ENCODE results near the gene LRRC36.

Gene LRRC36

DNA sequence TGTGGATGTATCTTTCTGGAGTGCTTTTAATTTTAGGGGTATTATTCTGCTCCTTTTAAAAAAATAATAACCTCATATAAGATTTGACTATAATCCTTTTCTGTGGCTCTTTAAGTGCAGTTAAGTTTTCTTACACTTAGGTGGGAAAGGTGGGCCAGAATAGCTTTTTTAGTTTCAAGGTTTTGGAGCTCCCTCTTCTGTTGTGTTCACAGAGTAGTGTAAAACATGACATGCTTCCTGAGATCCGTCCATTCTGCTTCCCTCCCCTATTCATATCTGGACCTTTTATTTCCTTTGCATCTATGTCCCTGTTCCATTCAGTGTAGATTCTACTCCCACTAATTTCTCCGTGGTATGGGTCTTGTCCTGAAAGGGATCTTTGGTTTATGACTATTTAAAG is 12.8 kb downstream of the LRRC36 start:
- H3K79me2 ChIP-seq (ENCODE audit: insufficient read depth, low read length) = no peaks in the 10 kb centered on the region
- H3K9me3 ChIP-seq (ENCODE audit: insufficient read depth, low read length, severe bottlenecking) = peaks cover 2% of the 10 kb centered on the region
- no peaks in the 10 kb centered on the region for H3K4me1 ChIP-seq (ENCODE audit: insufficient read depth, low read length)
- DNase-seq (no peak), ATAC-seq (ENCODE audit: insufficient read depth, low read depth) (no peak)
- H2AFZ ChIP-seq (ENCODE audit: low read depth, low read length) = no peak overlapping the region
- no peaks in the 10 kb centered on the region for H3K27me3 ChIP-seq (ENCODE audit: insufficient read depth, low read length, poor library complexity)
- no peak overlapping the region for H3K4me3 ChIP-seq (ENCODE audit: low read depth in 1 of 2, low read length in 2 of 2)
- H4K20me1 ChIP-seq (ENCODE audit: insufficient read depth, low read length) = no peaks in the 10 kb centered on the region
- H3K4me2 ChIP-seq (ENCODE audit: insufficient read depth, low read length) = no peak overlapping the region
- TF ChIP-seq, protein P1, sequence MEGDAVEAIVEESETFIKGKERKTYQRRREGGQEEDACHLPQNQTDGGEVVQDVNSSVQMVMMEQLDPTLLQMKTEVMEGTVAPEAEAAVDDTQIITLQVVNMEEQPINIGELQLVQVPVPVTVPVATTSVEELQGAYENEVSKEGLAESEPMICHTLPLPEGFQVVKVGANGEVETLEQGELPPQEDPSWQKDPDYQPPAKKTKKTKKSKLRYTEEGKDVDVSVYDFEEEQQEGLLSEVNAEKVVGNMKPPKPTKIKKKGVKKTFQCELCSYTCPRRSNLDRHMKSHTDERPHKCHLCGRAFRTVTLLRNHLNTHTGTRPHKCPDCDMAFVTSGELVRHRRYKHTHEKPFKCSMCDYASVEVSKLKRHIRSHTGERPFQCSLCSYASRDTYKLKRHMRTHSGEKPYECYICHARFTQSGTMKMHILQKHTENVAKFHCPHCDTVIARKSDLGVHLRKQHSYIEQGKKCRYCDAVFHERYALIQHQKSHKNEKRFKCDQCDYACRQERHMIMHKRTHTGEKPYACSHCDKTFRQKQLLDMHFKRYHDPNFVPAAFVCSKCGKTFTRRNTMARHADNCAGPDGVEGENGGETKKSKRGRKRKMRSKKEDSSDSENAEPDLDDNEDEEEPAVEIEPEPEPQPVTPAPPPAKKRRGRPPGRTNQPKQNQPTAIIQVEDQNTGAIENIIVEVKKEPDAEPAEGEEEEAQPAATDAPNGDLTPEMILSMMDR (IDR thresholded peaks at IDR 0.05; ENCODE audit: borderline replicate concordance, extremely low read depth, low read length, poor library complexity, severe bottlenecking) = peak; percentile 31
- no peak for TF ChIP-seq EZH2 (IDR thresholded peaks at IDR 0.05; ENCODE audit: borderline replicate concordance, low read depth, low read length, severe bottlenecking)
- H3K27ac ChIP-seq (ENCODE audit: low read length) = no peak overlapping the region
- no peaks in the 10 kb centered on the region for H3K36me3 ChIP-seq (ENCODE audit: insufficient read depth, low read length)
- H3K9ac ChIP-seq (ENCODE audit: low read depth, low read length) = no peak overlapping the region

DNA sequence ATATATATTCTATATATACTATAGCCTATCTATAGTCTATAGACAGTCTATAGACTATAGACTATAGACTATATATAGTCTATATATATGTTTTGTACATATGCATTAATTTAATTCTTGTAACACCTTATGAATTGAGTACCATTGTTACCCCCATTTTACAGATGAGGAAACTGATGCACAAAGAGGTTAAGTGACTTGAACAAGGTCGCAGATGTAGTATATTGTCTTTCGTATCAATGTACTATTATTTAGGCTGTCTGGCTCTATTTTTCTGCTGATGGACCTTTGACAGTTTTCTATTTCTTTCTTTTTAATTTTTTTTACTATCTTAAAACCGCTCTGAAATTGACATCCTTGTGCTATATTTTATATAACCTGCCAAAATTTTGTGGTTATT is 14.6 kb downstream of the LRRC36 start:
- TF ChIP-seq, protein P1 (IDR thresholded peaks at IDR 0.05; ENCODE audit: borderline replicate concordance, extremely low read depth, low read length, poor library complexity, severe bottlenecking) = no peak
- TF ChIP-seq EZH2 (IDR thresholded peaks at IDR 0.05; ENCODE audit: borderline replicate concordance, low read depth, low read length, severe bottlenecking) = no peak
- Histone ChIP-seq H3K9ac (ENCODE audit: low read depth, low read length) (no peak overlapping the region), H3K9me3 (ENCODE audit: insufficient read depth, low read length, severe bottlenecking) (no peaks in the 10 kb centered on the region), H3K79me2 (ENCODE audit: insufficient read depth, low read length) (no peaks in the 10 kb centered on the region), H3K4me3 (ENCODE audit: low read depth in 1 of 2, low read length in 2 of 2) (no peak overlapping the region), H3K36me3 (ENCODE audit: insufficient read depth, low read length) (no peaks in the 10 kb centered on the region), H3K4me2 (ENCODE audit: insufficient read depth, low read length) (no peak overlapping the region), H2AFZ (ENCODE audit: low read depth, low read length) (no peak overlapping the region), H3K27ac (ENCODE audit: low read length) (no peak overlapping the region), H3K27me3 (ENCODE audit: insufficient read depth, low read length, poor library complexity) (no peaks in the 10 kb centered on the region), H4K20me1 (ENCODE audit: insufficient read depth, low read length) (no peaks in the 10 kb centered on the region), H3K4me1 (ENCODE audit: insufficient read depth, low read length) (no peaks in the 10 kb centered on the region)
- ATAC-seq (ENCODE audit: insufficient read depth, low read depth) (no peak), DNase-seq (no peak)

DNA sequence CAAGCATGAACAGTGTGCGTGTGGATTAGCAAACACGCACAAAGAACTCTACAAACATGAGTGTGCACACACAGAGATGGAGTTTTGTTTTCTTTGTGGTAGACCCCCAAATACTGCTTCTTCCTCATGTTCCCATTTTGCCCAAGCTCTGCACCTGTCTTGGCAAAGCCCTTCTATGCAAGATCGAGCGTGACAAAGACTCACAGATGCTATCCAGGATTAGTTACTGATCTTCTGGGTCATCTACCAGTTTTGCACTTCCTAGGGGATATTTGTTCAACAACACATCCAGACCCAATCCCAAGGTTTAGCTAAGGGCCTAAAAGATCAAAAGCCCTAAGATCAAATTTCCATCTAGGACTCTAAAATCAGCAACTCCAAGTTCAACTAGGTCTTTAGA is 16.0 kb downstream of the LRRC36 start:
- no peaks in the 10 kb centered on the region for H4K20me1 ChIP-seq (ENCODE audit: insufficient read depth, low read length)
- H3K79me2 ChIP-seq (ENCODE audit: insufficient read depth, low read length) = no peaks in the 10 kb centered on the region
- no peaks in the 10 kb centered on the region for H3K27me3 ChIP-seq (ENCODE audit: insufficient read depth, low read length, poor library complexity)
- H3K9ac ChIP-seq (ENCODE audit: low read depth, low read length) = no peak overlapping the region
- no peak for TF ChIP-seq EZH2 (IDR thresholded peaks at IDR 0.05; ENCODE audit: borderline replicate concordance, low read depth, low read length, severe bottlenecking)
- TF ChIP-seq, protein P1 (IDR thresholded peaks at IDR 0.05; ENCODE audit: borderline replicate concordance, extremely low read depth, low read length, poor library complexity, severe bottlenecking) = no peak
- no peak overlapping the region for H3K4me2 ChIP-seq (ENCODE audit: insufficient read depth, low read length)
- H3K27ac ChIP-seq (ENCODE audit: low read length) = no peak overlapping the region
- DNase-seq (no peak), ATAC-seq (ENCODE audit: insufficient read depth, low read depth) (no peak)
- no peaks in the 10 kb centered on the region for H3K4me1 ChIP-seq (ENCODE audit: insufficient read depth, low read length)
- H3K9me3 ChIP-seq (ENCODE audit: insufficient read depth, low read length, severe bottlenecking) = no peaks in the 10 kb centered on the region
- no peak overlapping the region for H3K4me3 ChIP-seq (ENCODE audit: low read depth in 1 of 2, low read length in 2 of 2)
- H2AFZ ChIP-seq (ENCODE audit: low read depth, low read length) = no peak overlapping the region
- H3K36me3 ChIP-seq (ENCODE audit: insufficient read depth, low read length) = no peaks in the 10 kb centered on the region

DNA sequence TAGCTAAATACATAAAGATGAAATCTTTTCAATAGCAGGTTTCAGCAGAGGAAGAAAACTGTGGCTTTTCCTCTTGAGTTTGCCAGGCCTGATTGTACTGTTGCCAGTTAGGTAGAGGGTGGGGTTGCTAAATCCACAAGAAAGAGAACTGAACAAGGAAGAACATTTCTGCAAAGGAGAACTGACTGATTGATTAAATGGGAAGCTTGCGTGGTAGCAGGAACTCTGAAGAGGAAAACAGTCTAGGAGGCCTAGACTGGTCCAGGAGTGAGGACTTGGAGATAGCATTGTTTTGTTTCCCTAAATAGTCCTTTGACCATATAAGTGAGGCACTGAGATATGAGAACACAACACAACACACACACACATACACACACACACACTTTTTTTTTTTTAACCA is 18.8 kb downstream of the LRRC36 start:
- no peak overlapping the region for H3K4me2 ChIP-seq (ENCODE audit: insufficient read depth, low read length)
- TF ChIP-seq, protein P1 (IDR thresholded peaks at IDR 0.05; ENCODE audit: borderline replicate concordance, extremely low read depth, low read length, poor library complexity, severe bottlenecking) = no peak
- no peak for TF ChIP-seq EZH2 (IDR thresholded peaks at IDR 0.05; ENCODE audit: borderline replicate concordance, low read depth, low read length, severe bottlenecking)
- no peak overlapping the region for H3K27ac ChIP-seq (ENCODE audit: low read length)

More for the DNA sequence above, 18.8 kb downstream of the LRRC36 start:
- Histone ChIP-seq H2AFZ (ENCODE audit: low read depth, low read length) (no peak overlapping the region), H4K20me1 (ENCODE audit: insufficient read depth, low read length) (no peaks in the 10 kb centered on the region), H3K79me2 (ENCODE audit: insufficient read depth, low read length) (no peaks in the 10 kb centered on the region), H3K36me3 (ENCODE audit: insufficient read depth, low read length) (no peaks in the 10 kb centered on the region), H3K4me3 (ENCODE audit: low read depth in 1 of 2, low read length in 2 of 2) (no peak overlapping the region), H3K27me3 (ENCODE audit: insufficient read depth, low read length, poor library complexity) (no peaks in the 10 kb centered on the region), H3K4me1 (ENCODE audit: insufficient read depth, low read length) (no peaks in the 10 kb centered on the region), H3K9ac (ENCODE audit: low read depth, low read length) (no peak overlapping the region), H3K9me3 (ENCODE audit: insufficient read depth, low read length, severe bottlenecking) (no peaks in the 10 kb centered on the region)
- DNase-seq (no peak), ATAC-seq (ENCODE audit: insufficient read depth, low read depth) (no peak)
